Right ventricle myocardium inferior (tissue), 1 donor: Measurements from ENCODE around the gene POLE. TPM values are rescaled to one million over a fixed set of nuclear protein-coding genes. Genes with fewer than 3 reads are reported as not detected.

Experiments used
- ATAC-seq: fragments of 200-7000 bp; cut with Tn5 transposase; one replicate; pipeline ENCODE4 v1.9.1; 2020; ENCODE audit warnings: mild to moderate bottlenecking, moderate library complexity
- DNase-seq: peaks from one replicate; pipeline ENCODE4 v3.0.0; 2021; ENCODE audit errors: missing footprints
- intact Hi-C: fragments of 100-400 bp; cut with DNase I; formaldehyde crosslinking; loops from one replicate; pipeline ENCODE4 v1.11.0; 2022
- total RNA-seq: library from RNA; stranded (reverse); fragmentation: NEBNext Ultra II Directional; extraction: Animal tissue kit (Norgen Biotek cat#: 25700); gene quantifications from one replicate; pipeline ENCODE4 v1.2.1, GENCODE V29; 2021
- donor health status: DM: no; HTN: yes; CAD: no; lungs with severe emphysema.

Gene POLE
- total RNA-seq, 1 donor from 2014 or later: 12.1 TPM

GRCh38 chr12:132596016-132596415 lies 91.1 kb downstream of the POLE start:
- intact Hi-C loops: no loop called here
- no peak for ATAC-seq
- peak; percentile 43 for DNase-seq

GRCh38 chr12:132595183-132595582 lies 92.0 kb downstream of the POLE start:
- DNase-seq: peak; percentile 45
- intact Hi-C loops: no loop called here
- ATAC-seq: no peak

- DNase-seq (peak; percentile 88), ATAC-seq (peak; percentile 96)
- intact Hi-C loops: no loop called here
These were observed 93.2 kb downstream of the POLE start for GRCh38 chr12:132593938-132594358.

GRCh38 chr12:132593521-132593920 lies 93.6 kb downstream of the POLE start:
- intact Hi-C loops: no loop called here
- DNase-seq: peak; percentile 43
- ATAC-seq: no peak

GRCh38 chr12:132593071-132593470 lies 94.1 kb downstream of the POLE start:
- intact Hi-C loops: no loop called here
- DNase-seq: peak; percentile 37
- ATAC-seq: no peak

- intact Hi-C loops: no loop called here
- DNase-seq (peak; percentile 37), ATAC-seq (no peak)
These were observed 94.7 kb downstream of the POLE start for GRCh38 chr12:132592282-132592970.

GRCh38 chr12:132591107-132591935 lies 95.8 kb downstream of the POLE start:
- intact Hi-C loops: no loop called here
- ATAC-seq: no peak

GRCh38 chr12:132588821-132589669 lies 98.1 kb downstream of the POLE start:
- DNase-seq: no peak
- no peak for ATAC-seq
- intact Hi-C loops: no loop called here

More at GRCh38 chr12:132591107-132591935, 95.8 kb downstream of the POLE start:
- DNase-seq: peak; percentile 65

- intact Hi-C loops: no loop called here
- DNase-seq: no peak
- ATAC-seq: no peak
These were observed 98.8 kb downstream of the POLE start for GRCh38 chr12:132588319-132588718.

- no peak for ATAC-seq
- no peak for DNase-seq
- intact Hi-C loops: no loop called here
These were observed 99.4 kb downstream of the POLE start for GRCh38 chr12:132587781-132588180.

- DNase-seq: no peak
- ATAC-seq: no peak
These were observed 100.2 kb downstream of the POLE start for GRCh38 chr12:132586929-132587328.

GRCh38 chr12:132585177-132585576 lies 102.0 kb downstream of the POLE start:
- DNase-seq (no peak), ATAC-seq (no peak)
- intact Hi-C loops: no loop called here

More at GRCh38 chr12:132586929-132587328, 100.2 kb downstream of the POLE start:
- intact Hi-C loops: no loop called here

GRCh38 chr12:132584429-132584828 lies 102.7 kb downstream of the POLE start:
- ATAC-seq: no peak
- intact Hi-C loops: no loop called here
- DNase-seq: no peak

GRCh38 chr12:132583736-132584135 lies 103.4 kb downstream of the POLE start:
- DNase-seq (no peak), ATAC-seq (no peak)
- intact Hi-C loops: no loop called here

- ATAC-seq (no peak), DNase-seq (no peak)
- intact Hi-C loops: no loop called here
These were observed 103.8 kb downstream of the POLE start for GRCh38 chr12:132583411-132583710.

GRCh38 chr12:132582582-132583410 lies 104.3 kb downstream of the POLE start:
- intact Hi-C loops: no loop called here
- no peak for ATAC-seq
- DNase-seq: no peak

GRCh38 chr12:132582058-132582420 lies 105.1 kb downstream of the POLE start:
- ATAC-seq (peak; percentile 51), DNase-seq (no peak)
- intact Hi-C loops: no loop called here

- intact Hi-C loops: no loop called here
- ATAC-seq (peak; percentile 8), DNase-seq (no peak)
These were observed 105.6 kb downstream of the POLE start for GRCh38 chr12:132581348-132582057.
